GM12872 (cell line): ENCODE measurements around the gene ADAMTS4.

Experiments
- CTCF ChIP-seq: IDR thresholded peaks from 3 replicates; pipeline ENCODE4 v1.5.1; 2011; ENCODE audit warnings: low read depth, mild to moderate bottlenecking, low read length, moderate library complexity; ENCODE audit not compliant: insufficient read depth

Gene ADAMTS4

DNA sequence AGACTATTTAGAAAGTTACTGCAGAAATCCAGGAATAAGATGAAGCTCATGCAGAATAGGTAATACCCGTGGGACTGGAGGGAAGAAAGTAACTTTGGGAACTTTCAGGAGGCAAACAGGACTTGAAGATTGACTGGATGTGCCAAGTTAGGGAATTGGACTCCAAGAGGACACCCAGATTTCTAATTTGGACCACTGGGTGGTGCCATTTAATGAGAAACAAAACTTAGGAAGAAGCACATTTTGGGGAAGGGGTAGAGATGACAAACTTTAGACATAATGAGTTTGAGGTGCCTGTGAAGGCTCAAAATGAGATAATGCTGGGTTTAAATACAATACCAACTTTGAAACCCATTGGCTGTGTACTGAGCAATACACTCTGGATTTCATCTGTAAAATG is 18.2 kb downstream of the ADAMTS4 start:
- peak; percentile 41; the same call in 1 of the 3 replicates for TF ChIP-seq CTCF

DNA sequence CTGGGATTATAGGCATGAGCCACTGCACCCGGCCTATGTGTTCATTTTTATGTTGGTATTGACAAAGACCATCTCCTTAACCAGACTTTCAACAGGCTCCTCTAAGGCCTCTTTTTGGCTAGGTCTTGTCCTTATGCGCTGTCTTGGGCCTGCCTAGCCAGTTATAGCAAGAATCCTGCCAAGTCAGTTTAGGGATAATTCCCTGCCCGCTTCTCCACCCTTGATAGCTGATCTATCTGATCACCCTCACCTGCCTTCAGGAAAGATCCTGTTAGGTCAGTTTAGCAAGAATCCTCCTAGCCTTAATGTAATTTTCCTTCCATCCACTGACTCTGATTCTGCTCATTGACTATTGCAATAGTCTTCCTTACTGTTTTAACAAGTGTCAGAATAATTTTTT is 19.2 kb downstream of the ADAMTS4 start:
- TF ChIP-seq CTCF = no peak

DNA sequence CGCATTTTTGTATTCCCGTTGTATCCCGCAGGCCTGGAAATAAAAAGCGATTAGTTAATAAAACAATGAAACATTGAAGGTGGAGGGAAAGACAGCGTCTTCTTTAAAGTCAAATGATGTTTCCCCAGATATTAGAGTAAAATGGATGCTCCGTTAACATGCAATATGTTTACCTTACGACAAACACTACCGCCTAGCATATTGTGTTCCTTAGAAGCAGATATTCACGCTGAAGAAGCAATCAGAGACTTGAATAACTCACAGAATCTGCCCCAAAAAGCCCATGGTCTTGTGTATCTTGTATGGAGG is 21.0 kb downstream of the ADAMTS4 start:
- no peak for TF ChIP-seq CTCF

DNA sequence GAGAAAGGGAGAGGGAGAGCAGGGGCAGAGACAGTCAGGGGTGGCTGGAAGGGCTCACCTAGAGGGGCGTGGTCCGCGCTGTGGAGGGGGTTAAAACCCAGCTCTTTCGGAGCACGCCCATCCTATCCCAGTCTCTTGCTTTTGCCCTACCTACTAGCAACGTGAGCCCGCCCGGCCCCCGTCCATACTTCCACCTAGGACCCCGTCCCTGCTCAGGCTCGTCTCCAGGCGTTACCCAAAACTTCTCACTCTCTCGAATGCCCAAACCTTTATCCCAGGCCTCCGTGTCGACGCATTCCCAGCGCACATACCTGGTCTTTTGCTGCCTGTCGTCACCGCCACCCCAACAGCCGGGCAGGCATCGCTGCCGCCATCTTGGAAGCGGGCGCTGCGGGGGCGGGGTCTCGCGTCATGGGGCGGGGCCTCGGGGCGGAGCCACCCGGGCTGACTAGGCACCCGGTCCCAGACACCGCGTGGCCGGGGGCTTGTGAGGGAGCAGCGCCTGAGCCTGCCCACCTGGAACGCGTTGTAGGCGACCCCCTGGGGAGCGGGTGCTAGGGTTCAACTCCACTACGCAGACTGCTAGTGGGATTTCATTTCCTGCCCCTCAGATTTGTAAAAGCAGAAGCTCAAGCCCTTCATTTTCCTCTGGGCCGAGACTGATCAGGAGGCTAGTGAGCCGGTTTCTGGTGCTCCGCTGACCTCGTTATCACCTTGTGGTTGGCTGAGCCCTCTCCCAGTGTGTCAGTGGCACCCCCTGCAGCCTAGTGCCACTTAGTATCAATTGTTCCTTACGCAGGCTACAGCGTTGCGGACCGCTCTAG is 21.5 kb downstream of the ADAMTS4 start, which contains the start of gene B4GALT3:
B4GALT3 (minus strand) TSS at position 396 of the 824 bp plus-strand sequence. CDS start 1,447 bp downstream, outside the sequence.
- no peak for TF ChIP-seq CTCF

- TF ChIP-seq CTCF = no peak
These were observed 22.3 kb downstream of the ADAMTS4 start for GRCh38 chr1:161176468-161177111.

DNA sequence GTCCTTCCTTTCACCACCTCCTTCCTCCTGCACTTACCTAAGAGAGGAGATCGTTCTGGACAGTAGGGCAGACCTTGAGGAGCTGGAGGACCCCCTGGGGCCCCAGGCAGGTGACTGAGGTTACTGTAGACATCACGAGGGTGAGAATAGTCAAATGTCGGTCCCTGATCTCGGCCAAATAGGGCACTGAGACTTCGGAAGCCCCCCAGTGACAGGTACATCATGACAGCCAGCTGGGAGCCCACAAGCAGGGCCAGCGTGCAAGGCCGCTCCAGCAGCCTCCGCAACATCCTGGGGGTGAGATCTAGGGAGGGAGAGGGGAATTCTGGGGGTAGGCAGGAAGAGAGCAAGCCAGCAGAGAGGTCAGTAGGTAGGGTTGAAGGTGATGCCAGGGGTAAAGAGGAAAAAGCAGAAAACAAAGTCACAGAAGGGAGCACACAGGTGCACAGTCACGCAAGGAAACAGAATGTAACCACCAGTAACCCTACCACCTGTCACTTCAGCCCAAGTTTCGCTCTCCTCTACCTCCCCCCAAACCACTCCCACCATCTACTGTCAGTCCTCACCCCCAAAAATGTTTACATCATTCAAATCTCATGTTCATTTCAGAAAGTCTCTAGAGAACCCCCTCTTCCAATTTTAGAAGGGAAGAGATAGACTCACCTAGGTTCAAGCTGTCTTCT is 22.9 kb downstream of the ADAMTS4 start:
- TF ChIP-seq CTCF = no peak

GRCh38 chr1:161174911-161175310 is 23.9 kb downstream of the ADAMTS4 start:
- no peak for TF ChIP-seq CTCF
